ENCODE results near the gene TMEM101. TPM values are rescaled to one million over a fixed set of nuclear protein-coding genes. Genes with fewer than 3 reads are reported as not detected.
"Not testable (repeated sequence)": the region's sequence is repeated elsewhere in the genome, so short reads cannot be mapped to it uniquely, and the experiment has no call there.

TMEM101 gene
- total RNA-seq, 1 donor from 2014 or later: 26.9 TPM

DNA sequence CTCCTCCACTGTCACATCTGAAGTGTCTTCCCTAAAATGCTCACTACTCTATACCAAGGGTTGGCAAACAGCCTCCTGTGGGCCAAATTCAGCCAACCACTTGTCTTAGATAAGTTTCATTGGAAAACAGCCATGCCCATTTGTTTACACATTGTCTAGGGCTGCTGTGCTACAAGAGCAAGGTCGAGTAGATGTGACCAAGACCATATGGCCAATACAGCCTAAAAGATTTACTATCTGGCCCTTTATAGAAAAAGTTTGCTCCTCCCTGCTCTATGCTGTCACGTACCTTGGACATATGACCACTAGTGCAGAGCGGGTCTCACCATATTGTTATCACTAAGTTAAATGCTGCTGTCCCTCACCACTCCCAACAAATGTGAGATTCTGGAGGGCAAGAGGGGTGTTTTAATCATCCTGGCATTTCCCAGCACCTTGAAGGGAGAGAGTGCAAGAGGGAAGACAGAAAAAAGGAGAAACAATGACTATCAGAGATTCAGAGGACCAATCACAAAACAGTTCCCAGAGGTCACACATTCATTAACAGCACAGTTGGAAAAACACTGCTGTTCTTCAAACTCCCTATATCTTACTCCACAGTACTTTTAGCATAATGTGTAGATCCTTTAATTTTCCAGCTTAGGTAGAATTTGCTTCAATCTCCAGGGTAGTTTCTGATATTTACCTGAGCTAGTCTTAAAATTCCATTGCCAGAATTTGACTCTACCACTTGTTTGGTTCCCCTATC, 38.5 kb upstream of the TMEM101 start:
- TF ChIP-seq, protein P1, sequence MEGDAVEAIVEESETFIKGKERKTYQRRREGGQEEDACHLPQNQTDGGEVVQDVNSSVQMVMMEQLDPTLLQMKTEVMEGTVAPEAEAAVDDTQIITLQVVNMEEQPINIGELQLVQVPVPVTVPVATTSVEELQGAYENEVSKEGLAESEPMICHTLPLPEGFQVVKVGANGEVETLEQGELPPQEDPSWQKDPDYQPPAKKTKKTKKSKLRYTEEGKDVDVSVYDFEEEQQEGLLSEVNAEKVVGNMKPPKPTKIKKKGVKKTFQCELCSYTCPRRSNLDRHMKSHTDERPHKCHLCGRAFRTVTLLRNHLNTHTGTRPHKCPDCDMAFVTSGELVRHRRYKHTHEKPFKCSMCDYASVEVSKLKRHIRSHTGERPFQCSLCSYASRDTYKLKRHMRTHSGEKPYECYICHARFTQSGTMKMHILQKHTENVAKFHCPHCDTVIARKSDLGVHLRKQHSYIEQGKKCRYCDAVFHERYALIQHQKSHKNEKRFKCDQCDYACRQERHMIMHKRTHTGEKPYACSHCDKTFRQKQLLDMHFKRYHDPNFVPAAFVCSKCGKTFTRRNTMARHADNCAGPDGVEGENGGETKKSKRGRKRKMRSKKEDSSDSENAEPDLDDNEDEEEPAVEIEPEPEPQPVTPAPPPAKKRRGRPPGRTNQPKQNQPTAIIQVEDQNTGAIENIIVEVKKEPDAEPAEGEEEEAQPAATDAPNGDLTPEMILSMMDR (conservative IDR thresholded peaks at IDR 0.05): no peak
- Mint-ChIP-seq H3K36me3 (ENCODE audit: low read depth) (peaks cover 14% of the 10 kb centered on the region), H3K4me3 (no peak overlapping the region), H3K4me1 (no peaks in the 10 kb centered on the region), H3K27ac (ENCODE audit: unreplicated experiment) (no peak overlapping the region), H3K9me3 (no peaks in the 10 kb centered on the region), H3K27me3 (ENCODE audit: low read depth) (no peaks in the 10 kb centered on the region)
- no peak for DNase-seq (ENCODE audit: low read depth, low spot score)

DNA sequence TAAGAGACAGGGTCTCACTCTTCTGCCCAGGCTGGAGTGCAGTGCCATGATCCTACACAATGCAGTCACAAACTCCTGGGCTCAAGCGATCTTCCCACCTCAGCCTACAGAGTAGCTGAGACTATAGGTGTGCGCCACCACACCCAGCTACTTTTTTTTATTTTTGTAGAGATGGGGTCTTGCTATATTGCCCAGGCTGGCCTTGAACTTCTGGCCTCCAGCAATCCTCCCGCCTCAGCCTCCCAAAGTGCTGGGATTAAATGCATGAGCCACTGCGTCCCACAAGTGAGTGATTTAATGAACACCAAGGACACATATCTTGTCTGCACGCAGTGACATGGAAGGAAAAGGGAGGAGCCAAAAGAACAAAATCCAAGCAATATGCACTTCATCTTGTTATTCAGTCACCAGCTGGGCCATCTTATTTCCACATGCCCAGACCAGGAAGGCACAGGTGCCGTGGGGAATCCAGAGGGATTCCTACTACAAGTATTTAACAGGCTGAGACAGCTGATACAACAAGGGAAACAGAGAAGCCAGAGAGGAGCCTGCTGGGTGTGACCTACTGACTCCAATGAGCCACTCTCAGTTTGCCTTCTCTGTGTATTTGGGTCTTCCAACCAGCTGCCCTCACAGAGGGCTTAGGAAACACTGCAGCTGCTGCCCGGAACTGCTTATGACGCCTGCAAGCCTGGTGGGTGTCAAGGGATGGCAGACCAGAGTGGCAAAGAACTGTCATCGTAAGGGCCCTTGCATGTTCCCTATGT, 34.7 kb upstream of the TMEM101 start:
- Mint-ChIP-seq H3K36me3 (ENCODE audit: low read depth) (peaks cover 15% of the 10 kb centered on the region), H3K9me3 (no peaks in the 10 kb centered on the region), H3K4me1 (no peaks in the 10 kb centered on the region), H3K27ac (ENCODE audit: unreplicated experiment) (no peak overlapping the region), H3K27me3 (ENCODE audit: low read depth) (no peaks in the 10 kb centered on the region), H3K4me3 (no peak overlapping the region)
- TF ChIP-seq, protein P1 (conservative IDR thresholded peaks at IDR 0.05): no peak
- DNase-seq (ENCODE audit: low read depth, low spot score): no peak

DNA sequence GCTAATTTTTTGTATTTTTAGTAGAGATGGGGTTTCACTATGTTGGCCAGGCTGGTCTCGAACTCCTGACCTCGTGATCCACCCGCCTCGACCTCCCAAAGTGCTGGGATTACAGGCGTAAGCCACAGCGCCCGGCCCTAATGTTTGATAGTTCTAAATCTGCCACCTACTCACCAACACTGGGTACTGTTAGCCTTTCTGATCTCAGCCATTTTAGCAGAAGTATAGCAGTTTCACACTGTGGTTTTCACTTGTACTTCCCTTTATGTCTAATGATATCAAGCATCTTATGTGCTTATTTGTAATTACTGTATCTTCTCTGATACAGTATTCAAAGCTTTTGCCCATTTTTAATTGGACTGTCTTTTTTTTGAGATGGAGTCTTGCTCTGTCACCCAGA, 32.1 kb upstream of the TMEM101 start:
- DNase-seq (ENCODE audit: low read depth, low spot score); H3K27ac Mint-ChIP-seq (ENCODE audit: unreplicated experiment); H3K36me3 Mint-ChIP-seq (ENCODE audit: low read depth): not testable (repeated sequence)

DNA sequence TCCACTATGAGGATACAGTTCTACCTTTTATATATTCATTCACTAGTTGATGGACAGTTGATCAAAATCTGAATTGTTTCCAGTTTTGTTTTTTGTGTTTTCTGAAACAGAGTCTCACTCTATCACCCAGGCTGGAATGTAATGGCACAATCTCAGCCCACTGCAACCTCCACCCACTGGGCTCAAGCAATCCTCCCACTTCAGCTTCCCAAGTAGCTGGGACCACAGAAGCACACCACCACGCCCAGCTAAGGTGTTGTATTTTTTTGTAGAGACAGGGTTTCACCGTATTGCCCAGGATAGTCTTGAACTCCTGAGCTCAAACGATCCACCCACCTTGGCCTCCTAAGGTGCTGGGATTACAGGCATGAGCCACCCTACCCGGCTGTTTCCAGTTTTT, 30.7 kb upstream of the TMEM101 start:
- Mint-ChIP-seq H3K4me3 (no peak overlapping the region), H3K27me3 (ENCODE audit: low read depth) (no peaks in the 10 kb centered on the region), H3K27ac (ENCODE audit: unreplicated experiment) (no peak overlapping the region), H3K9me3 (no peaks in the 10 kb centered on the region), H3K4me1 (peaks cover 9% of the 10 kb centered on the region), H3K36me3 (ENCODE audit: low read depth) (peaks cover 9% of the 10 kb centered on the region)
- no peak for DNase-seq (ENCODE audit: low read depth, low spot score)
- TF ChIP-seq, protein P1 (conservative IDR thresholded peaks at IDR 0.05): no peak

More for the DNA sequence above, 32.1 kb upstream of the TMEM101 start:
- not testable (repeated sequence) for H3K27me3 Mint-ChIP-seq (ENCODE audit: low read depth); H3K4me1 Mint-ChIP-seq; H3K9me3 Mint-ChIP-seq; H3K4me3 Mint-ChIP-seq

DNA sequence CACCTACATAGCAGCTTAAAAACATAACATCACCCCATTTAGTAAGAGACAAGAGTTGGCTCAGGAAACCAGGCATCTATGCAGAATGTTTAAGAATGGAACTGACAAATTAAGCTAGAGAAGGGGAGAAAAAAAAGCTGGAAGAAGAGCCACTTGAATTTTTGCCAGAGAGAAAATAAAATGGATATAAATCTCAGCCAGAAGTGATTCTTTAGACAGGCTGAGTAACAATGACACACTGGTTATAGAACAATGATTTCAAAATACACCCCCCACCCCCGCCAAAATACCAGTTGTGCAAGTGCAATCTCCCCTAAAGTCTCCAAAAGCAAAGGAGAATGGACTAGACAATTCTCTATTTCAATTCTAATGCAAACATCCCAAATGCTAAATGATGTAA, 29.3 kb upstream of the TMEM101 start:
- H3K27ac Mint-ChIP-seq (ENCODE audit: unreplicated experiment): no peak overlapping the region
- no peaks in the 10 kb centered on the region for H3K27me3 Mint-ChIP-seq (ENCODE audit: low read depth)
- no peak for DNase-seq (ENCODE audit: low read depth, low spot score)
- TF ChIP-seq, protein P1 (conservative IDR thresholded peaks at IDR 0.05): no peak
- H3K36me3 Mint-ChIP-seq (ENCODE audit: low read depth): peaks cover 10% of the 10 kb centered on the region
- H3K9me3 Mint-ChIP-seq: no peaks in the 10 kb centered on the region
- no peak overlapping the region for H3K4me3 Mint-ChIP-seq
- H3K4me1 Mint-ChIP-seq: peaks cover 9% of the 10 kb centered on the region

DNA sequence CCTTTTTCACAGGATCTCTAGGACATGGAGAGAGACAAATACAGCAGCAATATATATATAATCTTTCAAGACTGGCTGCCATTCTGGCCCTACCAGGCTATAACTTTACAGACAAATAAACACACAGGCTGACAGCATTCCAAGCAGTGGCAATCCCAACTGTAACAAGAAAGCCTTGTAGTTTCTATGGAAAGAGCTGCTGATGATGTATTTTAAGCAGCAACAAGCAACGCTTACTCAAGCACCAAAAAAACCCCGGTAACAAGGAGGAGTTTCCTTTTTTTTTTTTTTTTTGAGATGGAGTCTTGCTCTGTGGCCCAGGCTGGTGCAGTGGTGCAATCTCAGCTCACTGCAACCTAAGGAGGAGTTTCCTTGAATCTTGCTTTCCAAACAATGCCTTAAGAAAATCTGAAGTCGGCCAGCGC, 28.5 kb upstream of the TMEM101 start:
- no peak overlapping the region for H3K4me3 Mint-ChIP-seq
- H3K9me3 Mint-ChIP-seq: no peaks in the 10 kb centered on the region
- H3K27ac Mint-ChIP-seq (ENCODE audit: unreplicated experiment): no peak overlapping the region
- peaks cover 9% of the 10 kb centered on the region for H3K4me1 Mint-ChIP-seq
- TF ChIP-seq, protein P1 (conservative IDR thresholded peaks at IDR 0.05): no peak
- H3K27me3 Mint-ChIP-seq (ENCODE audit: low read depth): no peaks in the 10 kb centered on the region
- no peak for DNase-seq (ENCODE audit: low read depth, low spot score)
- peaks cover 7% of the 10 kb centered on the region for H3K36me3 Mint-ChIP-seq (ENCODE audit: low read depth)

All from neural crest cell (in vitro differentiated cells).